ENCODE measurements around the gene TMLHE.

The TMLHE gene

GRCh38 chrX:155544881-155545280, 67.9 kb downstream of the TMLHE start:
- TF ChIP-seq TEAD4 (IDR thresholded peaks at IDR 0.05) = no peak
- TF ChIP-seq ZBTB7A (IDR thresholded peaks at IDR 0.05; ENCODE audit: low read depth) = no peak
- no peak for TF ChIP-seq YY1 (IDR thresholded peaks at IDR 0.05; ENCODE audit: low read depth)
- no peak for TF ChIP-seq EGR1 (IDR thresholded peaks at IDR 0.05)
- TF ChIP-seq CEBPB (IDR thresholded peaks at IDR 0.05) = no peak
- no peak for TF ChIP-seq REST (IDR thresholded peaks at IDR 0.05; ENCODE audit: low read depth)
- TF ChIP-seq EP300 (IDR thresholded peaks at IDR 0.05; ENCODE audit: borderline replicate concordance) = no peak
- TF ChIP-seq MAX (IDR thresholded peaks at IDR 0.05) = no peak
- TF ChIP-seq FOXM1 (IDR thresholded peaks at IDR 0.05; ENCODE audit: borderline replicate concordance, low read depth) = no peak
- no peak for TF ChIP-seq NFIC (IDR thresholded peaks at IDR 0.05)
- TF ChIP-seq TCF12 (IDR thresholded peaks at IDR 0.05; ENCODE audit: low read depth) = no peak
- TF ChIP-seq USF1 (IDR thresholded peaks at IDR 0.05) = no peak
- no peak for TF ChIP-seq TAF1 (IDR thresholded peaks at IDR 0.05; ENCODE audit: low read depth)
- no peak for TF ChIP-seq RAD21 (IDR thresholded peaks at IDR 0.05; ENCODE audit: low read depth)
- TF ChIP-seq CREB1 (IDR thresholded peaks at IDR 0.05; ENCODE audit: low read depth) = no peak

GRCh38 chrX:155535866-155536265, 76.9 kb downstream of the TMLHE start:
- TF ChIP-seq TAF1 (IDR thresholded peaks at IDR 0.05; ENCODE audit: low read depth) = no peak
- TF ChIP-seq RAD21 (IDR thresholded peaks at IDR 0.05; ENCODE audit: low read depth) = no peak
- TF ChIP-seq REST (IDR thresholded peaks at IDR 0.05; ENCODE audit: low read depth) = no peak
- no peak for TF ChIP-seq MAX (IDR thresholded peaks at IDR 0.05)
- TF ChIP-seq USF1 (IDR thresholded peaks at IDR 0.05) = no peak
- TF ChIP-seq ZBTB7A (IDR thresholded peaks at IDR 0.05; ENCODE audit: low read depth) = no peak
- TF ChIP-seq EGR1 (IDR thresholded peaks at IDR 0.05) = no peak
- no peak for TF ChIP-seq EP300 (IDR thresholded peaks at IDR 0.05; ENCODE audit: borderline replicate concordance)
- no peak for TF ChIP-seq FOXM1 (IDR thresholded peaks at IDR 0.05; ENCODE audit: borderline replicate concordance, low read depth)
- no peak for TF ChIP-seq CEBPB (IDR thresholded peaks at IDR 0.05)

- TF ChIP-seq NFIC (IDR thresholded peaks at IDR 0.05) = no peak
Observed at GRCh38 chrX:155534800-155535199, 78.0 kb downstream of the TMLHE start.

GRCh38 chrX:155514225-155514624, 98.5 kb downstream of the TMLHE start:
- TF ChIP-seq EP300 (IDR thresholded peaks at IDR 0.05; ENCODE audit: borderline replicate concordance) = no peak
- no peak for TF ChIP-seq MAX (IDR thresholded peaks at IDR 0.05)
- no peak for TF ChIP-seq FOXM1 (IDR thresholded peaks at IDR 0.05; ENCODE audit: borderline replicate concordance, low read depth)
- TF ChIP-seq NFIC (IDR thresholded peaks at IDR 0.05) = no peak
- no peak for TF ChIP-seq RAD21 (IDR thresholded peaks at IDR 0.05; ENCODE audit: low read depth)
- TF ChIP-seq YY1 (IDR thresholded peaks at IDR 0.05; ENCODE audit: low read depth) = no peak
- no peak for TF ChIP-seq TCF12 (IDR thresholded peaks at IDR 0.05; ENCODE audit: low read depth)
- TF ChIP-seq USF1 (IDR thresholded peaks at IDR 0.05) = no peak
- TF ChIP-seq ZBTB7A (IDR thresholded peaks at IDR 0.05; ENCODE audit: low read depth) = no peak
- TF ChIP-seq TAF1 (IDR thresholded peaks at IDR 0.05; ENCODE audit: low read depth) = no peak
- no peak for TF ChIP-seq REST (IDR thresholded peaks at IDR 0.05; ENCODE audit: low read depth)
- TF ChIP-seq CREB1 (IDR thresholded peaks at IDR 0.05; ENCODE audit: low read depth) = no peak
- TF ChIP-seq EGR1 (IDR thresholded peaks at IDR 0.05) = no peak
- TF ChIP-seq TEAD4 (IDR thresholded peaks at IDR 0.05) = no peak
- no peak for TF ChIP-seq CEBPB (IDR thresholded peaks at IDR 0.05)

All from Ishikawa (cell line).